H1 (cell line): Measurements from ENCODE around the gene KRTAP2-4. TPM values are rescaled to one million over a fixed set of nuclear protein-coding genes. Genes with fewer than 3 reads are reported as not detected.
"Not testable (repeated sequence)": the region's sequence is repeated elsewhere in the genome, so short reads cannot be mapped to it uniquely, and the experiment has no call there.

Source experiments
- CTCF ChIA-PET: fragments of 300-600 bp; sonication (Branson Sonifier 250); formaldehyde crosslinking; loops from one replicate; lab custom pipeline; 2021; ENCODE audit not compliant: partially characterized antibody; lab: Charles Lee
- POLR2A ChIA-PET: fragments of 300-600 bp; sonication (Branson Sonifier 250); formaldehyde crosslinking; loops from one replicate; lab custom pipeline; 2021; ENCODE audit warnings: inconsistent platforms; ENCODE audit not compliant: partially characterized antibody; lab: Charles Lee
- DNase-seq, 2 experiments: peaks; one replicate each; pipeline versions ENCODE4 v3.0.0 to v3.0.0-alpha.2; 2010 to 2022; ENCODE audit warnings: low spot score in 2 of 2, low read depth in 1 of 2, mixed read lengths in 1 of 2
- FAIRE-seq: peaks from 2 replicates; lab custom pipeline; 2011; peaks lifted over from hg19 to GRCh38; lab: Jason Lieb, UNC
- H2AFZ ChIP-seq: 2 replicates; pipeline ENCODE4 v1.8.1; 2012; ENCODE audit warnings: low read length, inconsistent platforms
- H2AK5ac ChIP-seq: 2 replicates; pipeline ENCODE4 v1.6.1; 2013; ENCODE audit warnings: low read depth, low read length
- H2BK120ac ChIP-seq: replicated peaks from 2 replicates; pipeline ENCODE3; 2013; ENCODE audit warnings: low read depth, low read length, inconsistent platforms
- H2BK12ac ChIP-seq: 2 replicates; pipeline ENCODE4 v1.6.1; 2013; ENCODE audit warnings: low read depth, low read length
- H2BK15ac ChIP-seq: 2 replicates; pipeline ENCODE4 v1.6.1; 2013; ENCODE audit warnings: low read length
- H2BK20ac ChIP-seq: 2 replicates; pipeline ENCODE4 v1.6.1; 2013; ENCODE audit warnings: low read length
- H2BK5ac ChIP-seq: 2 replicates; pipeline ENCODE4 v1.6.1; 2013; ENCODE audit warnings: low read depth, low read length
- H3K14ac ChIP-seq: 2 replicates; pipeline ENCODE4 v1.6.1; 2013; ENCODE audit warnings: inconsistent platforms; ENCODE audit not compliant: insufficient read length
- H3K18ac ChIP-seq: 2 replicates; pipeline ENCODE4 v1.6.1; 2013; ENCODE audit warnings: low read length; ENCODE audit errors: extremely low read depth
- H3K23ac ChIP-seq: 2 replicates; pipeline ENCODE4 v1.6.1; 2013; ENCODE audit warnings: inconsistent platforms; ENCODE audit not compliant: insufficient read length
- H3K23me2 ChIP-seq: 2 replicates; pipeline ENCODE4 v1.6.1; 2013; ENCODE audit warnings: low read depth, low read length
- H3K27ac ChIP-seq: 2 replicates; pipeline ENCODE4 v1.6.1; 2011; ENCODE audit warnings: low read depth, low read length, inconsistent platforms
- H3K27me3 ChIP-seq, 4 experiments: replicated peaks in 1 of 4; 1 replicate in 1 of 4; 2 replicates in 3 of 4; pipeline versions ENCODE4 v1.6.1 to v1.8.1; 2011 to 2013; ENCODE audit warnings: low read length in 3 of 4, mild to moderate bottlenecking in 3 of 4, inconsistent platforms in 2 of 4, mixed read lengths in 2 of 4, moderate library complexity in 1 of 4; ENCODE audit not compliant: control insufficient read depth in 3 of 4, insufficient read depth in 3 of 4; ENCODE audit errors: extremely low read depth in 1 of 4
- H3K36me3 ChIP-seq, 4 experiments: 2 replicates each; pipeline versions ENCODE4 v1.6.1 to v1.8.1; 2011 to 2013; ENCODE audit warnings: mild to moderate bottlenecking in 4 of 4, low read length in 3 of 4, moderate library complexity in 2 of 4, control low read depth in 1 of 4, inconsistent platforms in 1 of 4; ENCODE audit not compliant: insufficient read depth in 4 of 4, control insufficient read depth in 2 of 4
- H3K4ac ChIP-seq: replicated peaks from 2 replicates; pipeline ENCODE3; 2013; ENCODE audit warnings: low read length, low read depth, mixed read lengths, inconsistent platforms; ENCODE audit not compliant: insufficient read length
- H3K4me1 ChIP-seq, 4 experiments: replicated peaks in 1 of 4; 1 replicate in 1 of 4; 2 replicates in 3 of 4; pipeline versions ENCODE4 v1.6.1 to v1.8.1; 2011 to 2013; ENCODE audit warnings: low read length in 3 of 4, inconsistent platforms in 2 of 4, mixed read lengths in 1 of 4; ENCODE audit not compliant: insufficient read depth in 4 of 4, control insufficient read depth in 3 of 4
- H3K4me2 ChIP-seq, 2 experiments: 2 replicates each; pipeline versions ENCODE4 v1.6.1 to v1.8.1; 2011 to 2013; ENCODE audit warnings: low read depth in 2 of 2, low read length in 2 of 2, control low read depth in 1 of 2, inconsistent platforms in 1 of 2, mild to moderate bottlenecking in 1 of 2; ENCODE audit not compliant: insufficient read depth in 1 of 2
- H3K4me3 ChIP-seq, 4 experiments: fragments of 200-600, 300-600 bp in 1 of 4; sonication (generic), shearing (Covaris generic), sonication (Bioruptor Twin) in 1 of 4; 2 replicates each; pipeline versions ENCODE4 v1.5.1 to v1.8.1; 2011 to 2016; ENCODE audit warnings: low read length in 4 of 4, low read depth in 3 of 4, control low read depth in 2 of 4, inconsistent platforms in 2 of 4, mild to moderate bottlenecking in 2 of 4, mixed read lengths in 1 of 4, moderate library complexity in 1 of 4; ENCODE audit not compliant: insufficient read depth in 2 of 4; ENCODE audit errors: extremely low read depth in 1 of 4
- H3K56ac ChIP-seq: replicated peaks from 2 replicates; pipeline ENCODE3; 2013; ENCODE audit warnings: low read depth, mild to moderate bottlenecking, mixed read lengths, low read length, inconsistent platforms; ENCODE audit not compliant: insufficient read length
- H3K79me1 ChIP-seq: 2 replicates; pipeline ENCODE4 v1.6.1; 2013; ENCODE audit warnings: low read depth, low read length, control low read depth
- H3K79me2 ChIP-seq, 2 experiments: 2 replicates each; pipeline versions ENCODE4 v1.6.1 to v1.8.1; 2012 to 2013; ENCODE audit warnings: low read length in 2 of 2, mild to moderate bottlenecking in 2 of 2, inconsistent platforms in 1 of 2; ENCODE audit not compliant: insufficient read depth in 2 of 2, control insufficient read depth in 1 of 2
- H3K9ac ChIP-seq, 4 experiments: replicated peaks in 1 of 4; 1 replicate in 1 of 4; 2 replicates in 3 of 4; pipeline versions ENCODE4 v1.6.1 to v1.8.1; 2011 to 2013; ENCODE audit warnings: low read depth in 3 of 4, low read length in 3 of 4, control low read depth in 2 of 4, mild to moderate bottlenecking in 2 of 4, moderate library complexity in 2 of 4, inconsistent platforms in 1 of 4; ENCODE audit errors: extremely low read depth in 1 of 4
- H3K9me3 ChIP-seq, 2 experiments: 2 replicates each; pipeline versions ENCODE4 v1.6.1 to v1.8.1; 2012 to 2013; ENCODE audit warnings: mild to moderate bottlenecking in 2 of 2, moderate library complexity in 2 of 2, control low read depth in 1 of 2, inconsistent platforms in 1 of 2, low read depth in 1 of 2, low read length in 1 of 2, mixed read lengths in 1 of 2; ENCODE audit not compliant: insufficient read depth in 2 of 2
- H4K20me1 ChIP-seq, 2 experiments: replicated peaks in 1 of 2; 2 replicates each; pipeline versions ENCODE3 to v1.8.1; 2011 to 2013; ENCODE audit warnings: inconsistent platforms in 2 of 2, low read length in 2 of 2, mild to moderate bottlenecking in 1 of 2; ENCODE audit not compliant: insufficient read depth in 2 of 2, control insufficient read depth in 1 of 2
- H4K5ac ChIP-seq: 2 replicates; pipeline ENCODE4 v1.6.1; 2013; ENCODE audit warnings: low read length, low read depth, mixed read lengths, inconsistent platforms; ENCODE audit not compliant: insufficient read length
- H4K8ac ChIP-seq: 2 replicates; pipeline ENCODE4 v1.8.0; 2013; ENCODE audit warnings: mild to moderate bottlenecking, moderate library complexity, low read length, inconsistent platforms; ENCODE audit not compliant: insufficient read depth; ENCODE audit errors: extremely low read depth
- H4K91ac ChIP-seq: replicated peaks from 2 replicates; pipeline ENCODE3; 2013; ENCODE audit warnings: low read length, mixed read lengths, inconsistent platforms; ENCODE audit not compliant: insufficient read length
- WGBS, 2 experiments: shearing (Covaris generic) in 1 of 2; methylation state at CpG; one replicate each; pipeline versions ENCODE4 v1.1.6 to v1.1.7; 2013 to 2015; ENCODE audit warnings: low lambda C conversion rate in 2 of 2, mixed read lengths in 2 of 2, inconsistent platforms in 1 of 2, low coverage in 1 of 2, missing lambda C conversion rate in 1 of 2; ENCODE audit not compliant: insufficient replicate concordance in 2 of 2, insufficient coverage in 1 of 2, insufficient read length in 1 of 2; ENCODE audit errors: extremely low coverage in 1 of 2, missing lambda C conversion rate in 1 of 2; 5-methylcytosine and 5-hydroxymethylcytosine counted together
- polyA plus RNA-seq, 7 experiments: library from polyadenylated mRNA; depleted of rRNA in 3 of 7; stranded (reverse) in 5 of 7; unstranded in 2 of 7; fragments of >200 nt in 5 of 7; fragments of 200-250 nt in 2 of 7; gene quantifications; 1 replicate in 5 of 7; 2 replicates in 1 of 7; 4 replicates in 1 of 7; pipeline versions ENCODE4 v1.2.1 to v1.2.3, GENCODE V29; 2011 to 2013; ENCODE audit warnings: missing spikeins in 2 of 7, mixed read lengths in 2 of 7
- total RNA-seq: library from RNA; stranded (reverse); fragmentation: NEBNext Ultra II Directional; extraction: Animal tissue kit (Norgen Biotek cat#: 25700); gene quantifications from 2 replicates; pipeline ENCODE4 v1.2.1, GENCODE V29; 2021

Gene KRTAP2-4
- total and polyA plus RNA-seq, 2 of the 8 experiments (the other 6 are each of a cell fraction or from before 2014, with no cell fraction given) = not detected

DNA sequence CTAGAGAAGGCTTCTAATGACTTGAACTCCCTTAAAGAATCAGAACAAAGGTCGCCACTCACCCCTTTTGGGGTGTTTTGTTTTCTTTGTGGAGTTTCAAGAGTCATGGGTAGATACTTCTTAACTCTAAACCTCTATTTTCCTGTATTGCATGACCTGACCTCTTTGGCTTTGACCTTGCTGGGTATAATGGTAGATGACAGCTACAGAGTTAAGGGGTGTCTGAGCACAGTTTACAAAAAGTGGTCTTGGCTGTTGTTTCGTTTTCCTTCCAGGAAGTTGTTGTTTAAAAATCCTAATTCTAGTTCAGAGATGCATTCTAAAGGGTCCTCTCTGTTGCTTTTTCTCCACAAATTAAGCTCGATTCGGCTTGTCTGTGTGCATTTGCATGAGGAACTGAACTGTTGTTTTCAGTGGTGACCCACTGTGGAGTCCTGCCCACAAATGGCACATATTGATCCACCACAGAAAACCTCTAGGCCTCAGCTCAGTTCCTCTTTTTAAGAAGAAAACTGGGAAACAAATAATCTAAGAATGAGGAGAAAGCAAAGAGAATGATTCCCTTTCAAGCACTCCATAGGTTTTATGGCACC lies 23.2 kb upstream of the KRTAP2-4 start:
- H3K56ac ChIP-seq, H4K91ac ChIP-seq, H4K5ac ChIP-seq, H3K79me1 ChIP-seq, H2BK5ac ChIP-seq, H3K9ac ChIP-seq, H3K27me3 ChIP-seq, H3K9me3 ChIP-seq, H3K36me3 ChIP-seq, H2BK20ac ChIP-seq, POLR2A ChIA-PET, H3K23me2 ChIP-seq, H3K14ac ChIP-seq, H2BK12ac ChIP-seq, H4K8ac ChIP-seq, H3K4me2 ChIP-seq, H2BK15ac ChIP-seq, H3K79me2 ChIP-seq, H2AK5ac ChIP-seq, CTCF ChIA-PET, H3K4ac ChIP-seq, H3K18ac ChIP-seq, H3K27ac ChIP-seq, H3K4me3 ChIP-seq, DNase-seq, FAIRE-seq, H2BK120ac ChIP-seq, H3K4me1 ChIP-seq, H2AFZ ChIP-seq, H4K20me1 ChIP-seq, H3K23ac ChIP-seq: not testable (repeated sequence)
- WGBS, 2 experiments = 64% methylated on average over 4 of the region's 4 CpGs; no CpG with 5 or more reads in 1 of the 2 experiments
